SK-MEL-5 (cell line): ENCODE results near the gene CMTM4. TPM values are rescaled to one million over a fixed set of nuclear protein-coding genes. Genes with fewer than 3 reads are reported as not detected.
"Not testable (repeated sequence)": the region's sequence is repeated elsewhere in the genome, so short reads cannot be mapped to it uniquely, and the experiment has no call there.

ENCODE experiments used
- DNase-seq: peaks from one replicate; pipeline ENCODE4 v3.0.0-alpha.2; 2016; ENCODE audit warnings: low read depth, low spot score
- in situ Hi-C: cut with HindIII; loops from 2 replicates; pipeline ENCODE4 v1.10.0; 2016; ENCODE audit warnings: low sequenced_read_pairs, high pct_unique_total_duplicates, low pct_unique_long_range_greater_than_20kb
- small RNA-seq, 2 experiments: library from RNA; depleted of rRNA; stranded (forward); fragments of <200 nt; gene quantifications; one replicate each; pipeline ENCODE3, GENCODE V24; 2014
- total RNA-seq: library from RNA; depleted of rRNA; stranded (reverse); fragments of >200 nt; shearing (Covaris generic); gene quantifications from 2 replicates; pipeline ENCODE4 v1.2.3, GENCODE V29; 2014; rRNA removed

CMTM4 gene
- total RNA-seq, 1 experiment from 2014 or later = 32.7 TPM

DNA sequence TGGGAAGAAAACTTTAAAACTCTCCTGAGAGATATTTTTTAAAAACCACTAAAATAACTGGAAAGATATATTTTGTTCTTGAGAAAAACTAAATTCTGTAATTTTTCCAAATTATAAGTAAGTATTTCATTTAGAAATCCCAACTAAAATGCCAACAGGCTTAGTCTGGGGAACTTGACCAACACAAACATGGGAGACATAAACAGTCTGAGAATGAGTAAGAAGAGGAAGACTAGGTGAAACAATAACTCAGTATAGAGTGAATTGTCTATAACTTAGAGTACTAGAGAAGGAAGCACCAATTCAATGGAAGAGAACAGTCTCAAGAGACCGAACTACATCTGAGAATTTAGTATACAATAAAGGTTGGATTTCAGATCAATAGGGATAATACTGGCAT is 127.4 kb downstream of the CMTM4 start:
- in situ Hi-C loops = no loop called here
- no peak for DNase-seq

DNA sequence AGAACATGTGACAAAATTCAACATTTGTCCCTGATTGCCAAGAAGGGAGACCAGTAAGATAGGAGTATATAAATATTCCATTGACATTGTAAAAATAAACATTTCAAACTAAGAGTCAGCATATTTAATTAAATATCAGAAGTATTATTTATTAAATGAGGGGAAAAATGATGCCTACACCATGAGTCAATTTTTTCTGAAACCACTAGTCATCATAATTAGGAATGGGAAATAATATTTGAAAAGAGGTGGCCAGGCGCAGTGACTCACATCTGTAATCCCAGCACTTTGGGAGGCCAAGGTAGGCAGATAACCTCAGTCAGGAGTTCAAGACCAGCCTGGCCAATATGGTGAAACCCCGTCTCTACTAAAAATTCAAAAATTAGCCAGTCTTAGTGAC is 128.2 kb downstream of the CMTM4 start:
- DNase-seq = no peak
- in situ Hi-C loops = no loop called here

DNA sequence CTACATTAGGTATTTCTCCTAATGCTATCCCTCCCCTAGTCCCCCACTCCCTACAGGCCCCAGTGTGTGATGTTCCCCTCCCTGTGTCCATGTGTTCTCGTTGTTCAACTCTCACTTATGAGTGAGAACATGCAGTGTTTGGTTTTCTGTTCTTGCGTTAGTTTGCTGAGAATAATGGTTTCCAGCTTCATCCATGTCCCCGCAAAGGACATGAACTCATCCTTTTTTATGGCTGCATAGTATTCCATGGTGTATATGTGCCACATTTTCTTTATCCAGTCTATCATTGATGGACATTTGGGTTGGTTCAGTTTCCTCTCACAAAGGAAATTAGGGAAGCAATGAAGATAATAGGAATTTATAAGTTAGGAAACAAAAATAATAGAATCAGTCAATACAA is 129.3 kb downstream of the CMTM4 start:
- DNase-seq, in situ Hi-C loops: not testable (repeated sequence)

DNA sequence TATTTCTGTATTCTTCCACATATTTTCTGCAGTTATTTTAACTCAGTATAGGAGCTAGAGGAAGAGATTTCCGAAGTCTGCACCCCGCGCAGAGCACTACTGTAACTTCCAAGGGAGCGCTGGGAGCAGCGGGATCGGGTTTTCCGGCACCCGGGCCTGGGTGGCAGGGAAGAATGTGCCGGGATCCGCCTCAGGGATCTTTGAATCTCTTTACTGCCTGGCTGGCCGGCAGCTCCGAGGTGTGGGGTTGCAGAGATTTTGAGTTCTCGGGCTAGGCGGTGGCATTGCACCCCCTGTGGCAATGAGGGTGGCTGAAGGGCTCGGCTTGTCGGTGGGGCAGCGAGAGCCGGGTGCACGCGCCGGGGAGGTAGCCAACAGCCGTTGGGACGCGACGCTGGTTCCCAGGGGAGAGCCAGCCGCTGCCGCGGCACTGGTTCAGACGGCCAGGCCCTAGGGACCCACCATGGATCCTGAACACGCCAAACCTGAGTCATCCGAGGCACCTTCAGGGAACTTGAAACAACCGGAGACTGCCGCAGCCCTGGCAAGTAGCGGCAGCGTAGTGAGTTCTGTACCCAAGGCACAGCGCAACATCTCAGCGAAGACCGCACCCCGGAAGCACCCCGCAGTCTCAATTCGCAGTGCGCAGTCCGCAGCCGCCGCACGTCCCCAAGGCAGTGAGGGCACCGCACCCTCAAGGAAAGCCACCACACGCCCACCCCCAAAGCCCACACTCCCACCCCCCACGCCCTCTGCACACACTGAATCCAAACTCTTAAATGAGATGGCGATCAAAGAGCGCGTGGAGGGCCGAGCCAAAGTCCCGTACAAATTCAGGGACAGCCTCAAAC is 130.3 kb downstream of the CMTM4 start, which contains the start of gene CMTM1:
TSS of gene CMTM1 (plus strand) at position 389 of the 851 bp plus-strand sequence. CDS start at position 464, 75 bp downstream.
- no peak for DNase-seq
- in situ Hi-C loops = no loop called here

Small RNA genes within 50 kb of the gene (small RNA-seq; reads per million reads assigned to genes)
- gene CKLF-CMTM1 = 0 reads per million in 2 experiments

Other genes with a start within 250 kb of the CMTM4 start
- gene TK2, start 146.6 kb downstream of the CMTM4 start, total RNA-seq = 19.7 and 23.6 TPM in 2 replicates
- 86.7 and 87.6 TPM in 2 replicates for gene CKLF, start 144.2 kb downstream of the CMTM4 start, total RNA-seq
- gene CMTM1, start 130.3 kb downstream of the CMTM4 start, total RNA-seq = 0.77 and 1.1 TPM in 2 replicates
- not detected in 2 replicates for gene CMTM2, start 117.3 kb downstream of the CMTM4 start, total RNA-seq
- 7.9 and 9.1 TPM in 2 replicates for gene CMTM3, start 92.0 kb downstream of the CMTM4 start, total RNA-seq
- gene DYNC1LI2, start 54.9 kb upstream of the CMTM4 start, total RNA-seq = 118 and 127 TPM in 2 replicates
- gene TERB1, start 104.8 kb upstream of the CMTM4 start, total RNA-seq = not detected in 2 replicates
- 110 and 114 TPM in 2 replicates for gene NAE1, start 134.2 kb upstream of the CMTM4 start, total RNA-seq
- not detected in 2 replicates for gene CA7, start 147.7 kb upstream of the CMTM4 start, total RNA-seq
- gene PDP2, start 183.8 kb upstream of the CMTM4 start, total RNA-seq = 7.8 and 11.0 TPM in 2 replicates
- gene CDH16, start 222.1 kb upstream of the CMTM4 start, total RNA-seq = not detected in 2 replicates
- gene RRAD, start 228.8 kb upstream of the CMTM4 start, total RNA-seq = not detected in 2 replicates
- gene CIAO2B, start 237.7 kb upstream of the CMTM4 start, total RNA-seq = 134 and 148 TPM in 2 replicates
- gene CES2, start 238.8 kb upstream of the CMTM4 start, total RNA-seq = 14.8 and 19.4 TPM in 2 replicates